Left ventricle myocardium superior (tissue), 1 donor: ENCODE data around the gene EXOC4. TPM values are rescaled to one million over a fixed set of nuclear protein-coding genes. Genes with fewer than 3 reads are reported as not detected.
"Not testable (repeated sequence)": the region's sequence is repeated elsewhere in the genome, so short reads cannot be mapped to it uniquely, and the experiment has no call there.

Experiments used
- ATAC-seq: fragments of 200-7000 bp; cut with Tn5 transposase; one replicate; pipeline ENCODE4 v1.9.1; 2020; ENCODE audit warnings: mild to moderate bottlenecking, moderate library complexity
- DNase-seq: peaks from one replicate; pipeline ENCODE4 v3.0.0-alpha.2; 2020
- intact Hi-C: fragments of 100-400 bp; cut with micrococcal nuclease; formaldehyde crosslinking; loops from one replicate; pipeline ENCODE4 v1.11.0; 2022
- total RNA-seq: library from RNA; stranded (reverse); fragmentation: NEBNext Ultra II Directional; extraction: Animal tissue kit (Norgen Biotek cat#: 25700); gene quantifications from one replicate; pipeline ENCODE4 v1.2.1, GENCODE V29; 2021
- donor health status: DM: no; HTN: yes; CAD: no; lungs with severe emphysema.

EXOC4 gene
- total RNA-seq, 1 donor from 2014 or later: 38.4 TPM

DNA sequence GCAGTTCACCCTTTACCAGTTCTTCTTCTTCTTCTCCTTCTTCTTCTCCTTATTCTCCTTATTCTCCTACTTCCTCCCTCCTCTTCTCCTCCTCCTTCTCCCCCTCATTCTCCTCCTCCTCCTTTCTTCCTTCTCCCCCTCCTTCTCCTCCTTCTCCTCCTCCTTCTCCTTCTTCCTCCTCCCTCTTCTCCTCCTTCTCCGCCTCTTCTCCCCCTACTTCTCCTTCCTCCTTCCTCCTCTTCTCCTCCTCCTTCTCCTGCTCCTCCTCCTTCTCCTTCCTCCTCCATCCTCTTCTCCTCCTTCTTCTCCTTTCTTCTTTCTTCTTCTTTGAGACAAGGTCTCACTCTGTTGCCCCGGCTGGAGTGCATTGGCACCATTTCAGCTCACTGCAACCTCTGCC lies 816.3 kb downstream of the EXOC4 start:
- DNase-seq (no peak), ATAC-seq (no peak)
- intact Hi-C loops: no loop called here

DNA sequence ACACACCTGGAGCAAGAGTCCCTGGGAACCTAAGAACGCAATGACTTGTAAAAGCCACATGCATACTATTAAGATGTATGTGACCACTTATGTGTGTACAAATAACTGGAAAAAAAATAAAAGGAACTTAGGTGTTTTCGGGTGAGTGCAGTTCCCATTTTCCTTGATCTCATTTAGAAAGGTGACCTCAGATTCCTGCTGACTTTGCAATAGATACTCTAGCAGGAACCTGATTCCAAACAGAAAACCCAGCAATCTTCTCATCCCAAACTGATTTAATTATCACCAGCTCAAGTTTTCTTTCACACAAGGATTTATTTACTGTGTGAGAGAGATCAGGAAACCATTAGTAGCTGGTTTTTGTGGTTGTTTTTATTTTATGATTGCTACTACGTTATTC lies 817.8 kb downstream of the EXOC4 start:
- DNase-seq (no peak), ATAC-seq (no peak)
- intact Hi-C loops: no loop called here

DNA sequence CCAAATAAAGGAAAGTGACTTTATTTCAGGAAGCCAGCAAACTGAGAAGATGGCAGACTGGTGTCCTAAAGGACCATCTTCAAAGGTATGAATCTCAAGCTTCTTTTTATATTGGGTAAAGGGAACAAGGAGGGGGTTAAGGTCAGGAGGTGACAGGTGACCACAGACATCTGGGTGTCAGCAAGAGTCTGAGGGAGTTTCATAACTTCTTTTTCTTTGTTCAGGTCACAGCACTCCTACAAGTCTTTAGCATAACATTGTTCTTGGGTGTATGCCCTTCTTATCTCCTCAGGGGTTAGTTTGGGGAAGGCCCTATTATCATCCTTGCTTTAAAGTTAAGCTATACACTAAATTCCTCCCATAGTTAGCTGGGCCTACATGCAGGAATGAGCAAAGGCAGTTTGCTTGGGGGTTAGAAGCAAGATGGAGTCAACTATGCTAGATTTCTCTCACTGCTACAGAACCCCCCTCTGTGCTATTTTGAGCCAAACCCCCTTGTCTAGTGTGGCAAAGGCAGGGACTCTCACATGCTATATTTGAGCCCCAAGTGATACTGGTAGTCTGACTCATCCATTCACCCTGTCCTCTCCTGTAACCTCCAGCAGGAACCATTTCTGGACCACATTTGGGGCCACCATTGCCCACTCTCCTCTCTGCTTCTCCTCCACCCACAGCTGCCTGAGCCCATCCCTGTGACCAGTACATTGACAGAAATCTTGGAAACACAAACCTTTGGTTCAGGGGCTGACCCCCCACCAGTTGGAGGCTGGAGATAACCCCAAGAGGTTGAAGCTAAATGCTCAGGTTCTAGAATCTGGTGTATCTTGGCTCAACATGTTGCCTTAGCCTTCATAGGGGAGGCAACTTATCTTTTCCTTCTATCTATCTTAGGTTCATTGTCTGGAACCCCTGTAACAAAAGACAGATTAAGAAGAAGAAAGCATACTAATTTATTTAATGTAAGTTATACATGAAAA lies 818.8 kb downstream of the EXOC4 start:
- ATAC-seq: no peak
- intact Hi-C loops: no loop called here
- no peak for DNase-seq

DNA sequence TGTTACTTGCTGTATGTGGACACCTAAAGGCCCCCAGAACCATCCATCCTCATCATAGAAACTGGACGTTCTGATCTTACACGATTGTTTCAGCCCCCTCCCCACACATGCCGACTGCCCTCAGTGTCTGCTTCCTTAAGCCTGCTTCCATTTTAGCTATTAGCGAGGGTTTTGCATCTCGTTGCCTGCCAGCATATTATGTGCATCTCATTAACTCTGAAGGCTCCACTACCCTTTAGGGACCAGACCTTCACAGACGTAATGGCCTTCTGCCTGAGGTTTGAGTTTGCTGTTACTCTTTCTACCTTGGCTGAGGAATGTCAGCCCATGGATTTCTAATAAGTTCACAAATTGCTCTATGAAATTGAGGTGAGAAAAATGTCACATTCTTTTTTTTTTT lies 820.4 kb downstream of the EXOC4 start:
- intact Hi-C loops: no loop called here
- DNase-seq (no peak), ATAC-seq (no peak)

DNA sequence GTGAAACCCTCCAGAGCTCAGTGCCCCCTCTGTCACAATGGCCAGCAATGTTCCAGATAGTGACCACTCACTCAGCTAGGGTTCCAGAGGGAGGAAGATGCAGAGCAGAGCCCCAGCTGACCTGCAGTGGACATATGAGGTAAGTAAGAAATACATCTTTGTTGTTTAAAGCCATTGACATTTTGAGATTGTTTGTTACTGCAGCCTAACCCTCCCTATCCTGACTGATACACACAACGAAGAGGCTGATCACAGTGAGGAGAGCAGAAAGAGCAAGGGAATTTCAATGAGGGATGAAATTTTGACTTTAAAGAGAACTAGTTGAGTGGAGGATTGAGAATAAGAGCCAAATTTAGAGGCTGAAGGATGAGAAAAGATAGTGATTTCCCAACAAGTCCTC lies 822.9 kb downstream of the EXOC4 start:
- no peak for DNase-seq
- no peak for ATAC-seq
- intact Hi-C loops: no loop called here

DNA sequence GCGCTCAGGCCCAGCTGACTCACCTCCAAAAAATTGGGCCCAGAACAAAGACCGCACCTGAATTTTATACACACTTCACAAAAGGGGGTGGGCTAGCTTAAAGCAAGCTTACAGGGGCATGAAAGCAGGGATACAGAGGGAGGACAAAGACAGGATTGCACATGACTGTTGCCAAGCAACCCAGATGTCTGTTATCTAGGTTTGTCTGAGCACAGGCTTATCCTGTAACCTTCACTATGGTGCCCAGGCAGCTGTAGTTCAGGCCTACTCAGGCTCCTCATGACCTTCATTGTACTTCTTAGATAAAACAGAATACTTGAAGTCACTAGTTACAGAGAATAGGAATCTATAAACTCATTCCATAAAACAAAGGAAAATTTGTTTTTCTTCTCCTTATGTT lies 824.7 kb downstream of the EXOC4 start:
- ATAC-seq, intact Hi-C loops, DNase-seq: not testable (repeated sequence)

DNA sequence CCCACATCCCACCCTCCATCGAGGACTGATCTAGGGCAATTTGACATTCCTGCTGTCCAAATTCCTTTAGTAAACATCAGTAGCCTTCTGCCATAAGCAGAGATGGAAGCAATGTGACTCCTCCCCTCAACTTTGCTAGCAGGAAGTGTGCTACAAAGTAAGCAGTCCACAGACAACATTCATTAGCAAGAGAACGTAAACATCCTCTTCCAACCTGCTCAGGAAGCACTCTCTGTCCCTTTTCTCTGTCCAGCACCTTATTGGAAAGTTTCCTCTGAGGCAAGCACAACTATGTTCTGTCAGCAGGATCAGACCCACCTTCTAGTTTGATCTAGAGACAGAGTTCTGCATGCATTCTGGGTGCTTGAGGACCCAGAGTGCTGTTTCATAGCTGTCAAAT lies 826.1 kb downstream of the EXOC4 start:
- no peak for ATAC-seq
- intact Hi-C loops: no loop called here
- DNase-seq: no peak

DNA sequence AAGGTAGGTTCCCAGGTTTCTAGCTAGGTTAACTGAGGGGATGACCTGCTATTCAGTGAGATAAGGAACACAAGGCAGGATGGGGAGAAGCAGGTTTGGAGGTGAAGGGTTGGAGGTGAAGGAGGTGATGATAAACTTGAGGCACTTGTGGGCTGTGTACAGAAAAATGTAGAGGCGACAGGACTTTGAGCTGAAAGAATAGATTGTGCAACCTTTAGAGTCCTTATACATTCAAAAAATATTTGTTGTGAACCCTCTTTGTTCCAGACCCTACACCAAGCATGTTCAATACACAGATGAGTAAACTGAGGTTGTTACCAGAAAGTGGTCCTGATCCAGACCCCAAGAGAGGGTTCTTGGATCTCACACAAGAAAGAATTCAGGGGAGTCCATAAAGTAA lies 828.8 kb downstream of the EXOC4 start:
- intact Hi-C loops: no loop called here
- ATAC-seq (no peak), DNase-seq (no peak)

DNA sequence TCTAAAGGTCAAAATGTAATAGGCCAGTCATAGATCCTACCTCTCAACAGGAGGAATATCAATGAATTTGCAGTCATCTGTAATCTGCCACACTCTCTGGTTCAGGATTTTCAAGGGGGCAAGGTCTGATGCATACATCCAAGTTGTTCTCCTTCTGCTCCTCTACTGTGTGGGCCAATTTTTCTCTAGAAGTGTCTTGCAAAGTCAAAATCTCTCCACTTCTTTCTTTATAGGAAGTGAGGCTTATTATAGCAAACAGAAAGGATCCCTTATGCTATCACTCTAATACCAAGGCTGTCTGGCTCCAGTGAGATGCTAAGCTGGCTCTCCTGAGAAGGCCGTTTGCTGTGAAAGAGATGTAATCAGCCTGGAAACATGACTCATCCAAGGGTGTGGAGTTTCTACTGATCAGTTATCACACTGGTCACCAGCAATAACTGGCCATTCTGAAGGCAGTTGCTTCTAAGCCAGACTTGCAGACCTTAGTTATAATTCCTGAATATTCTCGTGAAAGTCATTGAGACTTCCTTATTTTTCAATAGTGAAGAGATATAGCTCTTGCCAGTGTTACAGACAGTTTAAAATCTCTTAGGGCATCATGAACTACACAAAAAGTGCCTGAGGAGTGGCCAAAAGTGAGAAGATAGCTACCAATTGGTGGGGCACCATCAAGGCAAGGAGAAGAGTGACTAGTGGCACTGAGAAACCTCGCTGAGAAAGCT lies 831.0 kb downstream of the EXOC4 start:
- intact Hi-C loops: no loop called here
- DNase-seq (no peak), ATAC-seq (peak; percentile 35)

DNA sequence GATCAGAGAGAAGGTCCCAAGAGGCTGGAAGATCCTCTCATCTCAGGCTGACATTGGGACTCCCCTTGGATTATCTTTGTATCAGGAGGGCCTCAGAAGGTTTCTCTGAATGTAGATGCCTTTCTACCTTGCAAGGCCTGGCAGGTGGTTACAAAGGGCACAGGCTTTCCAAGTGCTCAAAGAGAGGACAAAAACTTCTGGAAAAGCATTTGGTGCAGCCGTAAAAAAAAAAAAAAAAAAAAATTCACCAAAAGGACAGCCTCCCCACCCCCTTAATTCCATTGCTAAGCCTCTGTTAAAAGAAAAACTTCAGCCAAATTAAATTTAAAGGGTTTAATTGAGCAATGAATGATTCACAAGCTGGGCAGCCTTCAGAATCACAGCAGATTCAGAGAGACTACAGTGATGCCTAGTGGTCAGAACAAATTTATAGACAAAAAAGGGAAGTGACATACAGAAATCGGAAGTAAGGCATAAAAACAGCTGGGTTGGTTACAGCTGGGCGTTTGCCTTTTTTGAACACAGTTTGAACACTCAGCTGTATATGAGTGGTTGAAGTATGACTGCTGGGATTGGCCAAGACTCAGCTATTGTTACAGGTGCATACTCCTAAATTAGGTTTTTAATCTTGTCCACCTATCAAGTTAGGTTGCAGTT lies 831.7 kb downstream of the EXOC4 start:
- peak; percentile 57 for ATAC-seq

DNA sequence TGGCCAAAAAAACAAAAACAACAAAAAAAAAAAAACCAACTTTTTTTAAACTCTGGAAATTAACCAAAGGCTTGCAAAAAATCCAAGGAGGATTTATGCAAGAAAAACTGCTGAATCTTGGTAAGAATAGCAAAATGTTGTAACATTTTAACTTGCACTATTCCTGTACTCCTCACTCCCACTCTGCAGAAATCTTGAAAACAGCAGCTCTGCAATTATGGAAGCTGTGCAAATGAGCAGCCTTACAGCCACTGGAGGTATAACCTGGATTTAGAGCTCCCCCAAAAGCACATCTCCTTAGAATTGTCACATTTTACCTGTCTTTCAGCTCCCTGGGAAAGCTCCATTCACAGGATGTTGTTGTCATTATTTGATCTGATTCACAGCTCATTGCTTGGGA lies 832.4 kb downstream of the EXOC4 start:
- ATAC-seq (peak; percentile 43), DNase-seq (no peak)
- intact Hi-C loops: no loop called here

More for the DNA sequence above, 831.7 kb downstream of the EXOC4 start:
- DNase-seq: no peak
- intact Hi-C loops: no loop called here

DNA sequence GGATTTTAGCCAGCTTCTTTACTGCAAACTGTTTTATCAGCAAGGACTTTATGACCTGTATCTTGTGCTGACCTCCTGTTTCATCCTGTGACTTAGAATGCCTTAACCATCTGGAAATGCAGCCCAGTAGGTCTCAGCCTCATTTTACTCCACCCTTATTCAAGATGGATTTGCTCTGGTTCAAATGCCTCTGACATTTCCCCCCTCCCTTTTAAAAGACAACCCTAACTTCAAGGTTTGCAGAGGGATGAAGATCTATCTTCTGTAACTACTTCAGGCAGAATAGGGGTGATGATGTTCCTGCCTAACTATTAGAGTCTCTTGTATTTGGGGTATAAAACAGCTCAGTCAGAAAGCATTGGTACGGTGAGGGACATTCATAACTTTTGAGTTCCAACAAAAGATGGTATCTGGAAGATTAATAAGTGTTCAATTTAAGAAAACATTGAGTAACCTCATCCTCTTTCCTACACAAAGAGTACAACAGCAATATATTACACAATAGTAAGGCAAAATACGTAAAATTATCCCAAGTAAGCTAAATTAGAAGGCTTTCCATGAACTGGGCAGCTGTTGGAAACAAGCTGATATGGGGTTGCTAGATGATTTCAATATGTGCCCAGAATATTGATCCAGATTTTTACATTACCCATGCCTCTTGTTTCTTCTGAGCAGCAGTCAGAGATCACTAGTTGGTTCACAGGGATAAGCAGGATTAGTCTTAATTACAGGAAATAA lies 834.3 kb downstream of the EXOC4 start:
- ATAC-seq: no peak
- intact Hi-C loops: no loop called here

DNA sequence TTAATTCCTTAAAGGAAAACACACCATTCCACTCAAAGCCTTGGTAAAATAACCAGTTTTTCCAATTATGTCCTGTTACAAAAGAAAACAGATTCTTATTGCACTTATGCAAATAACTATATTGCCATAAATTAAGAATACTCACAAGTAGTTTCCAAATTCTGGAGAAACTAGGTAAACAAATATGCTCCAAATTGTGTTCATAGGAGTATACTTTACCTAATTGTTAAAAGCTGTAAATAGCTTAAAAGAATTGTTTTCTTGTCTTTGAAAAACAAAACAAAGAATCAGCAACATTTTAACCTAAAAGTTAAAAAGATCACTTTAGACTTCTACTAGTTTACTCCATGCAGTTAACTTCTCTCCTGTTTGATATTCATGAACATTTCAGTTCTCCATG lies 835.3 kb downstream of the EXOC4 start:
- no peak for DNase-seq
- intact Hi-C loops: no loop called here
- ATAC-seq: no peak

More for the DNA sequence above, 834.3 kb downstream of the EXOC4 start:
- no peak for DNase-seq

DNA sequence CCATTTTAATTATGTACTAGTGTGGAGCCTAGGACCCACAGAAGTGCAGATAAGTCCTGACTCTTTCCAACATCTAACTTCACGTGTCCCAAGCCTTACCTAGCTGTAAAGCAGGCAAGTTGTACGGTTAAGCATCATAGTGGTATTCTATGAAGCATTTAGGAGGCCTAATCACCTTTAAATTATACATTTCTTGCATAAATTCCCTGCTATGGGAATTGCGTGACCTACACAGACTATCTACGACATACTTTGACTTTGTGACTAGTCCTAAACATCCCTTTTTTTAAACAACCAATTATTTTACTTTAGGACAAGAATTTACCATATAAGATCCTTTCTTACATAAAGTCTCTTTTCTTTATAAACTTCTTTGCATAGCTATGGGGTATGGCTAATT lies 836.6 kb downstream of the EXOC4 start:
- no peak for ATAC-seq
- no peak for DNase-seq
- intact Hi-C loops: no loop called here

DNA sequence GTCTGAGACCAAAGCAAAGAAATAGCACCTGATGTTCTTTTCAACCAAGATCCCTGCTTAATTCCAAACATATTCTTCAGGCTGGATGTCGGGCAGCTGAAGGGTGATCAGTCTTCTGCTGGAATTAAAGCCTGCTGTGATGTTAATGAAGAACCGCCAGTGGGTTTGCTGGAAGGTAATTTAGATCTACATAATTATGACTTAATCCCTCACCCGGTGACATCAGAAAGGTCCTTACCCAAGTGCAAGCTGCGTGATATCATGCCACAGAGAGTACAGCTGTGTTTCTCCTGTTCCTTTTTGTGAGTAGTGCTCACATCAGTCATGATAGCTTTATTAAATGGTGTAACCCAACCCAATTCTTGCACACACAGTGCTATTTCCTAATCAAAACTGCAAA lies 845.2 kb downstream of the EXOC4 start:
- intact Hi-C loops: no loop called here
- ATAC-seq: no peak
- DNase-seq: no peak

DNA sequence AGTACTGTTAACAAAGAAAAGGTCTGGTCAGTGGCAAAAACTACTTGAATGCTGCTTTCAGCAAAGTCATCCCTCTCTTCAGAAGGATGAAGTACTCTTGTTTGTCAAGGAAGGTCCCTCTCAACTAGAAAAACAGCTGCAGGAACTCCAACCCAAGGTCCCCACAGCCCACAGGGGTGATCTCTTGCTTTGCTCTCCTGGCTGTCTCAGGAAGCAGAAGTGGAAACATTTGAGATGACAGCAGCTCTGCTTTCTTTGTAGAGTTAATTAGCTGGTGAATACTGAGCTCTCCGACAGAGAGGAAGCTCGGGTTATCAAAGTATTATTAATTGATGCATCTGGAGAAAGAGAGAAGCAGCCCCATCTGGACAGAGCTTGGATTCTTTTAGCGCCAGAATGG lies 848.8 kb downstream of the EXOC4 start:
- intact Hi-C loops: no loop called here
- no peak for DNase-seq

DNA sequence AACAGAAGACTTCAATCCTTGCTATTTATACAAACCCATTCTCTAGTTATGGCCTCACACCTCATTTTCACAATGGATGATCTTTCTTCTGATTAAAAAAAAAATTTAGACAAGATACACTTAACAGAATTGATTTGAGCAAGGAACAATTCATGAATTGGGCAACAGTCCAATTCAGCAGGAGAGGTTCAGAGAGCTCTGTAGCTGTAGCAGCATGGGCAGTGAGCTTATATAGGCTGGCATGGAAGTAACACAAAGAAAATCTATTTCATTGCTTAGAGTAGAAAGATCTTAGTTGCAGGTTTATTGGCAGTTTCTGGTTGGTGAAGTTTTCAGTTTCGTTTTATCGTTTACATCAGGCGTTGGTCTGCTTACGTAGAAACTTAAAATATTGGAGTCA lies 851.3 kb downstream of the EXOC4 start:
- intact Hi-C loops: no loop called here
- no peak for DNase-seq
- no peak for ATAC-seq

More for the DNA sequence above, 848.8 kb downstream of the EXOC4 start:
- no peak for ATAC-seq

DNA sequence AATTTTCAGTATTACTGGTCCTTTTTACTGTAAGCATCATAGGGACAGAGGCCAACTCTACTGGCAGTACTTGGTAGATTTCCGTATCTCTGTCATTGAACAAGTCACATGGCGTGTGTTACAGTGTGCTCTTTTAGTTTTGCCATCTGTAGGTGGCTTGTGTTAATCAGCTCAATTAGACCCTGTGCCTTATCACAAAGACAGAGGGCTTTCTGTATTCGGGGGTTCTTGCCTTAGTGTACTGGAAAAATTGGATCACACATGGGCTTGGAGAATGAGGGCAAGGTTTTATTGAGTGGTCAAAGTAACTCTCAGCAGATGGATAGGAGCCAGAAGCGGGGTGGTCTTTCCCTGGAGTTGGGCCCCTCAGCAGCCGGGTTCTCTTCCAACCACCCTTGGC lies 853.0 kb downstream of the EXOC4 start:
- ATAC-seq: no peak
- DNase-seq: no peak
- intact Hi-C loops: no loop called here

DNA sequence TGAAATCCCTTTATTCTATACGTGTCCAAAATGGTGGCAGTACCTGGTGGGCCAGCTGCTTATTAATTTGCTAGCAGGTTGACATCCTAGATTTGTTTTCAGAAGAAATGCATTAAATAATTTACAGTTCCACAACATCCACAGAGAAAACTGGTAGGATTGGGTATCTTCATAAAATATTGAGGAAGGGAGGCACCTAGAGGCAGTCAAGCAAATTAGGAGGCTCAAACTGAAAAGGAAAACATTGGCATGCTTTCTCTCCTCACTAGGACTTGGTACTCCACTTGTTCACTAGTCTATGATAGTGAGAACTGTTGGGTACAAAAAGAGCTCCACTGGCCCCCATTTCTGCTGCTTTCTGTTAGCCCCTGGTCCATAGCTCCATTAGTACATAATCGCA lies 855.9 kb downstream of the EXOC4 start:
- DNase-seq (no peak), ATAC-seq (no peak)
- intact Hi-C loops: no loop called here
